ENCODE results near the gene NSUN4. TPM values are rescaled to one million over a fixed set of nuclear protein-coding genes. Genes with fewer than 3 reads are reported as not detected.
"Not testable (repeated sequence)": the region's sequence is repeated elsewhere in the genome, so short reads cannot be mapped to it uniquely, and the experiment has no call there.

The NSUN4 gene
- total RNA-seq, 1 experiment from 2014 or later = 16.7 TPM

DNA sequence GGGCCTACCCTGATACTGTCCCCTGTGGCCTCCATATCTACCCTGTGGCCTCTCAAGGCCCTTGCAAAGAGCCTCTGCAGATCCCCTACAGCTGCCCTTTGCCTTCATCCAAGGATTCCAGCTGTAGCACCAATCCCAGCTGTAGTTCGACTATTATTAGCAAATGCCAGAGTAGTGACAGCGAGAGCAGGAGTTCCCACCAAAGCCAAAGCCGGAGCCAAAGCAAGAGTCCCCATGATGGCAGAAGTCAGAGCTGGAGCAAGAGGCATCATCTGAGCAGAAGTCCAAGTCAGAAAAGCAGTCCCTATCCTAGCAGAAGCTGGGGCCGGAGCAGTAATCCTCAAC lies 2.7 kb downstream of the NSUN4 start:
- H3K27me3 ChIP-seq = no peaks in the 10 kb centered on the region
- no peak for DNase-seq
- H3K4me3 ChIP-seq = no peak overlapping the region
- no peaks in the 10 kb centered on the region for H3K9me3 ChIP-seq
- peaks cover 50% of the 10 kb centered on the region for H3K36me3 ChIP-seq

GRCh38 chr1:46343705-46344104 lies 3.1 kb downstream of the NSUN4 start:
- H3K4me3 ChIP-seq = no peak overlapping the region
- H3K27me3 ChIP-seq = no peaks in the 10 kb centered on the region
- DNase-seq = no peak
- H3K36me3 ChIP-seq = peaks cover 52% of the 10 kb centered on the region
- no peaks in the 10 kb centered on the region for H3K9me3 ChIP-seq

DNA sequence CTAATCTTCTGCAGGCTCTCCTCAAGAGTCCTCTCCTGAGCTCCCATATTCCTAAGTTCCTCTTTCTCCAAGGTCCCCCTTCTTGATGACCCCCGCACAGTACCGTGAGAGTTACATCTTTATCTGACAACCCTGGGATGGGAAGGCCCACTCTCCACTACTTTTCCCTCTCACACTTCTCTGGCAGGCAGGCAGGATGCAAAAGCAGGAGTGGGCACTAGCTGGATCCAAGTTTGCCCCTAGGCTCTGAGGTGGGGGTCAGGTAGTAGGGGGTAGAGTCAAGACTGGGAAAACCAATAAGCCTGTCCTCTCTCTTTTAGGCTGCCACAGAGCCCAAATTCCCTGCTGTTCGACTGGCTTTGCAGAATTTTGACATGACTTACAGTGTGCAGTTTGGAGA lies 3.9 kb downstream of the NSUN4 start:
- Histone ChIP-seq H3K36me3 (peaks cover 55% of the 10 kb centered on the region), H3K4me3 (no peak overlapping the region), H3K9me3 (no peaks in the 10 kb centered on the region), H3K27me3 (no peaks in the 10 kb centered on the region)
- no peak for DNase-seq

- H3K36me3 ChIP-seq = peaks cover 63% of the 10 kb centered on the region
- no peaks in the 10 kb centered on the region for H3K27me3 ChIP-seq
- DNase-seq = no peak
- H3K9me3 ChIP-seq = no peaks in the 10 kb centered on the region
- H3K4me3 ChIP-seq = no peak overlapping the region
Observed at GRCh38 chr1:46345281-46345680, 4.7 kb downstream of the NSUN4 start.

GRCh38 chr1:46352363-46352762 lies 11.8 kb downstream of the NSUN4 start:
- H3K27me3 ChIP-seq = no peaks in the 10 kb centered on the region
- no peaks in the 10 kb centered on the region for H3K9me3 ChIP-seq
- peaks cover 68% of the 10 kb centered on the region for H3K36me3 ChIP-seq
- no peak for DNase-seq
- H3K4me3 ChIP-seq = no peak overlapping the region

- DNase-seq, H3K9me3 ChIP-seq: not testable (repeated sequence)
Observed at GRCh38 chr1:46355920-46356319, 15.3 kb downstream of the NSUN4 start.

DNA sequence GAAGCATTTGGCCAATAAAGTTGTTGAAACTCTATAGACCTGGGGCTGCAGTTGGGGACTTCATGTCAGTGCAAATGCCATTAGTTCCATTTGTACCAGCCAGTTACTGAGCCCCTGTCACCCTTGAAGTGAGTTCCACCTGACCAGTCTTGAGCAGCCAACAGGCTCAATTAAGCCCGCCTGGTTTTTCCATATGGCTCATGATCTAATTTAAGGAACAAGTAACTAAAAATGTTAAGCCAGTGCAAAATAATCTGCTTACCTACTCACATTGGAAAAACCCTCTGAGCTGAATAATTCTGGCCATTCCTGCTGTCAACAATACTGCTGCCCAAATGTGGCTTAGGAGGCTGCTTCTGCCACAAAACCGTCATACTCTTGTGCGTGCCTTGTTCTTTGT lies 21.6 kb downstream of the NSUN4 start:
- Histone ChIP-seq H3K27me3 (no peaks in the 10 kb centered on the region), H3K9me3 (no peaks in the 10 kb centered on the region), H3K36me3 (peaks cover 64% of the 10 kb centered on the region), H3K4me3 (no peak overlapping the region)
- no peak for DNase-seq

More at GRCh38 chr1:46355920-46356319, 15.3 kb downstream of the NSUN4 start:
- not testable (repeated sequence) for H3K4me3 ChIP-seq, H3K27me3 ChIP-seq
- peaks cover 65% of the 10 kb centered on the region for H3K36me3 ChIP-seq

- no peak for DNase-seq
- no peaks in the 10 kb centered on the region for H3K27me3 ChIP-seq
- no peak overlapping the region for H3K4me3 ChIP-seq
- peaks cover 60% of the 10 kb centered on the region for H3K36me3 ChIP-seq
- no peaks in the 10 kb centered on the region for H3K9me3 ChIP-seq
Observed at GRCh38 chr1:46363121-46363520, 22.5 kb downstream of the NSUN4 start.

DNA sequence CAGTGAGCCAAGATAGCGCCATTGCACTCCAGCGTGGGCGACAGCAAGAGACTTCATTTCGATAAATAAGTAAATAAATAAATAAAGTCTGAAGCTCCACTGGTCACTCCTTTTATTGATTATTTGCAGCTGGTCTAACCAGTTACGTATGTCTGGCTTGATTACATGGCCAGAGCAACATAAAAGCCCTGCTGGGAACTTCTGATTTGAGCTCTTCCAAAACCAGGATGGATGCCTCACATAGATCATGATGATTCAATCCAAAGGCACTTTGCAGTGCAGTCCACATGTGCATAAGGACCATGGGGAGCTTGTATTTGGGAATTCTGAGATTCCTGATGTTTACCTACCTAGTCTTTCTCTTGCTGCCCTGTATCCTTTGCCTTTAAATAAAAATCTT lies 24.0 kb downstream of the NSUN4 start:
- H3K4me3 ChIP-seq = no peak overlapping the region
- peaks cover 55% of the 10 kb centered on the region for H3K36me3 ChIP-seq
- H3K27me3 ChIP-seq = no peaks in the 10 kb centered on the region
- DNase-seq = no peak
- H3K9me3 ChIP-seq = no peaks in the 10 kb centered on the region

- H3K4me3 ChIP-seq, H3K27me3 ChIP-seq, DNase-seq, H3K9me3 ChIP-seq: not testable (repeated sequence)
- H3K36me3 ChIP-seq = peaks cover 46% of the 10 kb centered on the region
Observed at GRCh38 chr1:46365796-46366195, 25.2 kb downstream of the NSUN4 start.

GRCh38 chr1:46367072-46367471 lies 26.5 kb downstream of the NSUN4 start:
- H3K9me3 ChIP-seq = no peaks in the 10 kb centered on the region
- no peak overlapping the region for H3K4me3 ChIP-seq
- H3K36me3 ChIP-seq = peaks cover 36% of the 10 kb centered on the region
- H3K27me3 ChIP-seq = no peaks in the 10 kb centered on the region
- no peak for DNase-seq

GRCh38 chr1:46367701-46368100 lies 27.1 kb downstream of the NSUN4 start:
- H3K27me3 ChIP-seq, H3K9me3 ChIP-seq, DNase-seq, H3K4me3 ChIP-seq: not testable (repeated sequence)
- peaks cover 29% of the 10 kb centered on the region for H3K36me3 ChIP-seq

DNA sequence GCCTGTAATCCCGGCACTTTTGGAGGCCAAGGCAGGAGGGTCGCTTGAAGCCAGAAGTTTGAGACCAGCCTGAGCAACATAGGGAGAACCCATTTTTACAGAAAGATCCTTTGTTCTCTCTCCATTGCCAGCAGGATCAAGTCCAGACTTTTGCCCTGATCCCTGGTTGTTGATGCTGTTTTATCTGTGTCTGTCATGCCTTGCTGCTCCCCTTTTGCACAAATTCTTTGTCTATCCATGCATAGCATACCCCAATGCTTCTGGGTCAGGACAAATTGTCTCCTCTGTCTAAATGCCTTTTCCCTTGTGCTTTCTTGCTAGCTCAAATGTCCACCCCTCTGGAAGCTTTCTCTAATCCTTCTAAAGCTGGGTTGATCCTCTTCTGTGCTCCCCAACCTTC lies 28.2 kb downstream of the NSUN4 start:
- no peak for DNase-seq
- Histone ChIP-seq H3K9me3 (no peaks in the 10 kb centered on the region), H3K4me3 (no peak overlapping the region), H3K27me3 (no peaks in the 10 kb centered on the region), H3K36me3 (peaks cover 26% of the 10 kb centered on the region)

DNA sequence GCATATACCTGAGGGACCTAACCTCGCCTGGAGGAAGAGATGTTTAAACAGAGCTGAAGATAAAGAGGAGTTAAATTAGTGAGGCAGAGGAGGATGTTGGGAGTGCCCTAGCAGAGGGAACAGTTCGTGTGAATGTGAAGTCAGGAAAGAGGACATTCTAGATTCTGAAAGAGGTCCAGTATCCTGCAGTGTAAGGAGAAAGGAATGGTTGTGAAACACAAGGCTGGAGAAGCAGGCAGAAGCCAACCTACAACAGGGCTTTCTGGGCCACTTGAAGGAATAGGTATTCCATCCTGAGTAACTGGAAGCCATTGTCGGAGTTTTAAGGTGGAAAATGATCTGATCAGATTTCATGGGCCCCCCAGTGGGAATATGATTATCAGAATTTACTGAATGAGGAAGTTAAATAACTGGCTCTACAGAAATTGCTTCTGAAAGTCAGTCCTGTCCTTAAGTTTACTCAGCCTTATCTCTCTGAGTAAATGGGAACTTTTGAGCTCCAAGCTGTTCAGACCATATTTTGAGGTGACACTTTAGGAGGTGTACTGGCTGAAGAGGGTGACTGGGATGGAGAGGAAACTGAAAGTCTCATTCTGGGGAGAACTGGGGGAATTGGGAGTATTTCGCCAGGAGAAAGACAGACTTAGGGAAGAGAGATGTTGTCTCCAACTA lies 29.1 kb downstream of the NSUN4 start:
- Histone ChIP-seq H3K4me3 (no peak overlapping the region), H3K27me3 (no peaks in the 10 kb centered on the region), H3K36me3 (peaks cover 25% of the 10 kb centered on the region), H3K9me3 (no peaks in the 10 kb centered on the region)
- DNase-seq = no peak

DNA sequence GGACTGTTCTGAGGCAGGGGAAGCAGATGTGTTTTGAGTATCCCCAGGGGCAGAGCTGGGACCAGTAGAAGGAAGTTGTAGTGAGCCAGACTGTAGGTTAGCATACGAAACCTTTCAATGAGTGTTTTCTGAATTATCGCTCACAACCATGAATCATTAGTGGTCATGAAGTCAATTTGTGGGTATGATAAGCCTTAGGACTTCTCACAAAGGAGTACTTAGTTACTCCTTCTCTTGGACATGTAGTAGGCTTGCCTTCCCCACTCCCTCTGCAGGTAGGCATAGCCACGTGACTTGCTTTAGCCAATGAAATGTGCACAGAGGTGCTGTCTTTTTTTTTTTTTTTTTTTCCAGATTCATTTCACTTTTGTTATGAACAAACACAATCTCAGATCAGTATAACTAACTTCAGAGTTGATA lies 29.6 kb downstream of the NSUN4 start:
- Histone ChIP-seq H3K4me3 (no peak overlapping the region), H3K27me3 (no peaks in the 10 kb centered on the region), H3K36me3 (peaks cover 19% of the 10 kb centered on the region), H3K9me3 (no peaks in the 10 kb centered on the region)
- no peak for DNase-seq

GRCh38 chr1:46372431-46372830 lies 31.8 kb downstream of the NSUN4 start:
- H3K9me3 ChIP-seq = no peaks in the 10 kb centered on the region
- no peak for DNase-seq
- H3K36me3 ChIP-seq = peaks cover 5% of the 10 kb centered on the region; the same call in 1 of the 2 replicates
- H3K27me3 ChIP-seq = no peaks in the 10 kb centered on the region
- no peak overlapping the region for H3K4me3 ChIP-seq

- H3K27me3 ChIP-seq = no peaks in the 10 kb centered on the region
- H3K9me3 ChIP-seq = no peaks in the 10 kb centered on the region
- H3K4me3 ChIP-seq = no peak overlapping the region
- no peak for DNase-seq
- H3K36me3 ChIP-seq = no peaks in the 10 kb centered on the region
Observed at GRCh38 chr1:46379996-46380395, 39.4 kb downstream of the NSUN4 start.

GRCh38 chr1:46380508-46380907 lies 39.9 kb downstream of the NSUN4 start:
- Histone ChIP-seq H3K27me3 (no peaks in the 10 kb centered on the region), H3K36me3 (no peaks in the 10 kb centered on the region), H3K4me3 (no peak overlapping the region), H3K9me3 (no peaks in the 10 kb centered on the region)
- DNase-seq = no peak

DNA sequence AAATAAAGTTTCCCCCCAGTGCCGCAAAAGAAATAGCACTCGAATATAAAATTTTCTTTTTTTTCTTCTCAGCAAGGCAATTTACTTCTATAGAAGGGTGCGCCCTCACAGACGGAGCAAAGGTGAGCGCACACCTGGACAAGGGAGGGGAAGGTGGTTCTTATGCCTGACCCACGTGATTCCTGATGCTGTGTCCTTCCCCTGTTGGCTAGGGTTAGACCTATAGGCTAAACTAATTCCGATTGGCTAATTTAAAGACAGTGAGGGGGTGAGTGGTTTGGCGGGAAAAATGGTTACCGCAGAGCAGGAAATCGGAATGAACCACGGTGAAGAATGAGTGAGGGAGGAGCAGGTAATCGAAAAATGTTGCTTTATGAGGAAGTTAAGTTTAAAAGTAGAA lies 52.9 kb downstream of the NSUN4 start:
- Histone ChIP-seq H3K4me3 (no peak overlapping the region), H3K9me3 (peaks cover 4% of the 10 kb centered on the region; the same call in 1 of the 2 replicates), H3K27me3 (no peaks in the 10 kb centered on the region), H3K36me3 (no peaks in the 10 kb centered on the region; the same call in 1 of the 2 replicates)
- DNase-seq = no peak

Data from MG63 (cell line).